22Rv1 (cell line): ENCODE results near the gene VAMP3.

Source experiments
- CTCF ChIP-seq: fragments of 450-650 bp; IDR thresholded peaks from 2 replicates; pipeline ENCODE4 v1.5.1; 2017; ENCODE audit warnings: mild to moderate bottlenecking
- ZFX ChIP-seq: fragments of 450-650 bp; IDR thresholded peaks from 2 replicates; pipeline ENCODE4 v1.6.1; 2017; ENCODE audit warnings: antibody characterized with exemption, borderline replicate concordance

GRCh38 chr1:7795406-7795805 is 24.3 kb downstream of the VAMP3 start:
- TF ChIP-seq CTCF (no peak), ZFX (no peak)
